Effector memory CD8-positive, alpha-beta T cell (primary cell): Measurements from ENCODE around the gene GPATCH1.

Experiments
- ATAC-seq: fragments of 150-1000 bp; cut with Tn5 transposase; replicated peaks from 2 replicates; pipeline ENCODE4 v1.10.0; 2021; ENCODE audit warnings: mild to moderate bottlenecking, moderate library complexity
- DNase-seq, 3 experiments: peaks; one replicate each; pipeline ENCODE4 v3.0.0; 2021
- H3K27ac Mint-ChIP-seq, 2 donors: one replicate each; pipeline ENCODE4 v1.8.0; 2022; ENCODE audit warnings: mild to moderate bottlenecking in 2 of 2, mixed read lengths in 2 of 2, moderate library complexity in 2 of 2
- H3K27me3 Mint-ChIP-seq, 2 donors: one replicate each; pipeline ENCODE4 v1.8.0; 2022; ENCODE audit warnings: mixed read lengths in 2 of 2
- H3K36me3 Mint-ChIP-seq: one replicate; pipeline ENCODE4 v1.8.0; 2022; ENCODE audit warnings: mild to moderate bottlenecking, moderate library complexity, mixed read lengths; ENCODE audit not compliant: insufficient read depth
- H3K4me1 Mint-ChIP-seq, 2 donors: one replicate each; pipeline ENCODE4 v1.8.0; 2022; ENCODE audit warnings: low read depth in 2 of 2, mixed read lengths in 2 of 2
- H3K4me3 Mint-ChIP-seq, 2 donors: one replicate each; pipeline ENCODE4 v1.8.0; 2022; ENCODE audit warnings: mild to moderate bottlenecking in 2 of 2, mixed read lengths in 2 of 2, moderate library complexity in 2 of 2
- H3K9me3 Mint-ChIP-seq, 2 donors: one replicate each; pipeline ENCODE4 v1.8.0; 2022; ENCODE audit warnings: mixed read lengths in 2 of 2

Gene GPATCH1

DNA sequence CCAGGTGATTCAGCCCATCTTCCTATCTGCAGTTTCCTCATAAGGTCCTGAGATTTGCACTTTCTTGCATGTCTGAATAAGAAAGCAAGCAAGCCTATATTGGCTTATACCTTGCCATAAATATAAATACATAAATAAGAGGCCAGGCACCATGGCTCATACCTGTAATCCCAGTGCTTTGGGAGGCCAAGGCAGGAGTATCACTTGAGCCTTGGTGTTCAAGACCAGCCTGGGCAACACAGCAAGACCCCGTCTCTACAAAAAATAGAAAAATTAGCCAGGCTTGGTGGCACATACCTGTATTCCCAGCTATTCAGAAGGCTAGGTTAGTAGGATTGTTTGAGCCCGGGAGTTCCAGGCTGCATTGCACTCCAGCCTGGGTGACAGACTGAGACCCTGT, 5.5 kb upstream of the GPATCH1 start:
- Mint-ChIP-seq H3K27me3 (no peaks in the 10 kb centered on the region), H3K36me3 (no peaks in the 10 kb centered on the region), H3K9me3 (no peaks in the 10 kb centered on the region), H3K27ac (no peak overlapping the region), H3K4me3 (no peak overlapping the region), H3K4me1 (peaks cover 0 to 2% of the 10 kb centered on the region in 2 donors)
- DNase-seq (no peak), ATAC-seq (no peak)

DNA sequence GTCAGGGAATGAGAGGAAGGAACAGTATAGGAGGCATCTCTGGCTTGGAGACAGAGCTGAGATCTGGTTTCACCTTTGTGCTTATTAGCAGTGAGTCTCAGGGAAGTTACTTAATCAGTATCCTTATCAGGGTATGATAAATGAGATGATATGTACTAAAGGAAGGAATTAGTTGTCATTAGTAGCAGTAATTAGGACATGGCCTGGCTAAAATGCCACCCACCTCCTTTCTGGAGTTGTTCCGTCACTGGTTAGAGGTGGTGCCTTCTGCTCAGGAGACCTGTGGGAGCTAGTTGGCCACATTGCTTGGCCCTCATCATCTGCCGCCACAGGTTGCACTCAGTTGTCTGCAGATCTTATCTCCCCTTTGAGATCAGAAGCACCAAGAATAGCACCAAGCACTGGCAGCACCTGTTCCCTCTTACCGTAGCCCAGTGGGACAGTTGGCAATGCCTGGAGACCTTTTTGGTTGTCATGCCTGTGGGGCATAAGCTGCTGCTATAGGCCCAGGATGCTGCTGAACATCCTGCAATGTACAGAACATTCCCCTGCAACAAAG, 4.7 kb downstream of the GPATCH1 start:
- Mint-ChIP-seq H3K9me3 (no peaks in the 10 kb centered on the region), H3K4me3 (no peak overlapping the region), H3K4me1 (peaks cover 16 to 20% of the 10 kb centered on the region in 2 donors), H3K27me3 (no peaks in the 10 kb centered on the region), H3K36me3 (peaks cover 28% of the 10 kb centered on the region), H3K27ac (no peak overlapping the region)
- no peak for ATAC-seq
- no peak for DNase-seq

DNA sequence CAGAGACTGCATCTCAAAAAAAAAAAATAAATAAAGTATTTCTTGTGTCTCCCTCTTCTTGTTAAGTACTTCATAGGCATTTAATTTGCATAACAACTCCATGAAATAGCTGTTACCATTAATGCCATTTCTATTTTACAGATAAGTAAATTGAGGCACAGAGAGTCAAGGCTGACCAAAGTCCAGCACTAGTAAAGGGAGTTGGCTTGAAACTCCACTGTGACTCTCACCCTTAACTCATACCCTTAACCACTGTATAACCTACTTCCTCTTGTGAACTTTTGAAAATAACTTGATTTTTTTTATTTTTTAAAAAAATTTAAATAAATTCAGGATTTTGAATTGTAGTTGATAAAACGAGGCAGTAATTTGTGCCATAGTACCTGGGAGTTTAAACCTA, 6.0 kb downstream of the GPATCH1 start:
- DNase-seq = no peak
- ATAC-seq = no peak
- no peaks in the 10 kb centered on the region for H3K9me3 Mint-ChIP-seq
- H3K27ac Mint-ChIP-seq = no peak overlapping the region
- H3K4me3 Mint-ChIP-seq = no peak overlapping the region
- peaks cover 34% of the 10 kb centered on the region for H3K36me3 Mint-ChIP-seq
- H3K27me3 Mint-ChIP-seq = no peaks in the 10 kb centered on the region
- H3K4me1 Mint-ChIP-seq = peaks cover 4 to 8% of the 10 kb centered on the region in 2 donors

DNA sequence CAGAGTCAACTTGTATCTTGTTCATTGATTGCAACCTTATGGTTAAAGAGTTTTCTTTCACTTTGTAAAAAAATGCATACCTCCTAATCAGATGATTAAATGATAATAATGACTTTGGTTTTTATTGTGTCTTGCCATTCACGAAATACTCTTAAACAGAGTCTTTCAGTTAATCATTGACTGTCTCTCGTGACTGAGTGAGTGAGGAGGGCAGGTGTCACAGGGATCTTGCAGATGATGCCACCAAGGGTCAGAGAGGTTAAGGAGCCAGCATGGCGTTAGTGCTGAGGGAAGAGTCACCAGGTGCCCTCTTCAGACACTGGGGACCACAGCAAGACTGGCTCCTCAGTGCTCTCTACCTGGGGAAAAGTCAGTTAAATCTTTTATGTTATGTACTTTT, 8.0 kb downstream of the GPATCH1 start:
- Mint-ChIP-seq H3K27me3 (no peaks in the 10 kb centered on the region), H3K4me3 (no peak overlapping the region), H3K36me3 (peaks cover 53% of the 10 kb centered on the region), H3K4me1 (peaks cover 0 to 2% of the 10 kb centered on the region in 2 donors), H3K9me3 (no peaks in the 10 kb centered on the region), H3K27ac (no peak overlapping the region)
- ATAC-seq = no peak
- DNase-seq = no peak

DNA sequence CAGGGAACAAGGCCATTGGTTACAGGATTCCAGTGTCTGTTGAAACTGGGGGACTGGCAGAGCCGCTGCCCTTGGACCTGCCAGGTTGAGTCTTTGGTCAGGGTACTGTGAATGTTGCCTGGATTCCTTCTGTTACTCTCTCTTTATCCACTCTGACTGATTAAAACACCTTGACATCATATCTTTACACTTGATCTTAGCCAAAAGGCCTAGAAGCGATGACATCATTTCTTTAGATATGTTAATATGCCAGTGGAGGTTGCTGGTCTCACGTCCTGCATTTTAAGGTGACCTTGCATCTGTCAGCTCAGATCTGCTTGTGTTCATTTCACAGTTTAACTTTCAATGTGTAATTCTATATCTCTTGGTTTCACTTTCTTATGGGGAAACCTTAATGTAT, 9.2 kb downstream of the GPATCH1 start:
- no peak overlapping the region for H3K27ac Mint-ChIP-seq
- no peak for ATAC-seq
- H3K36me3 Mint-ChIP-seq = peaks cover 65% of the 10 kb centered on the region
- no peaks in the 10 kb centered on the region for H3K9me3 Mint-ChIP-seq
- H3K27me3 Mint-ChIP-seq = no peaks in the 10 kb centered on the region
- DNase-seq = no peak
- no peak overlapping the region for H3K4me3 Mint-ChIP-seq
- H3K4me1 Mint-ChIP-seq = no peaks in the 10 kb centered on the region

DNA sequence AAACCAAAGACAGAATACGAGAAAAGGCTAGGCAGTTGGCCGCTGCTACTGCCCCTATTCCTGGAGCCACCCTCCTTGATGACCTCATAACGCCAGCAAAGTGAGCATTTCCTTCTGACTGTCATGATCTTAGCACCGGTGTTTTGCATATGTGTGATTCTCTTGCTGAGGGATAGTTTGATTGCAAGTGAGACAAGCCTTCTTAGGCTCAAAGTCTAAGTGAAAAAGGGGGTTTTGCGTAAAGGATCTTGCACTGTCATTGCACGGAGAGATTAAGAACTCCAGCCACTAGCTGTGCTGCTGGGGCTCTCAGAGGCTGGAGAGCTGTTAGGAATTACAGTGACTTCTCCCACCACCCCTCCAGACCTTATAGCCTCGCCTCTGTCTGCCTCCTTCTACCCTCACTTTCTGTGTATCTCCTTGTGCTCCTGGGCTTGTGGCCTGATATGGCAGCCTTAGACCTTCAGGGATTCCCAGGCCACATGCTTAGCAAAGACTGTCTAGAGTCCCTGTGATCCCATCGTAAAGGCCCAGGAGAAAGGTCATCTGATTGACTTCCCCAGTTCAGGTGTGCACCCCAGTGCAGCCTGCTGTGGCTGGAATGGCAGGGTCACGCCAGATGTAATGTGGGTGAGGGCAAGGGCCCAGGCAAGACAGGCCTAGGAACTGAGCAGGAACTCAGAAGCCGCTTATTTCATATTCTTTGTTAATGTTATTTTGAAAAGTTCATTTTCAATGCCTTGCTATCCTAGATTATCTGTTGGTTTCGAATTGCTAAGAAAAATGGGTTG, 12.6 kb downstream of the GPATCH1 start:
- no peak for ATAC-seq
- Mint-ChIP-seq H3K9me3 (no peaks in the 10 kb centered on the region), H3K27ac (no peak overlapping the region), H3K36me3 (peaks cover 90% of the 10 kb centered on the region), H3K4me1 (peaks cover 2 to 4% of the 10 kb centered on the region in 2 donors), H3K4me3 (no peak overlapping the region), H3K27me3 (no peaks in the 10 kb centered on the region)
- DNase-seq = no peak

DNA sequence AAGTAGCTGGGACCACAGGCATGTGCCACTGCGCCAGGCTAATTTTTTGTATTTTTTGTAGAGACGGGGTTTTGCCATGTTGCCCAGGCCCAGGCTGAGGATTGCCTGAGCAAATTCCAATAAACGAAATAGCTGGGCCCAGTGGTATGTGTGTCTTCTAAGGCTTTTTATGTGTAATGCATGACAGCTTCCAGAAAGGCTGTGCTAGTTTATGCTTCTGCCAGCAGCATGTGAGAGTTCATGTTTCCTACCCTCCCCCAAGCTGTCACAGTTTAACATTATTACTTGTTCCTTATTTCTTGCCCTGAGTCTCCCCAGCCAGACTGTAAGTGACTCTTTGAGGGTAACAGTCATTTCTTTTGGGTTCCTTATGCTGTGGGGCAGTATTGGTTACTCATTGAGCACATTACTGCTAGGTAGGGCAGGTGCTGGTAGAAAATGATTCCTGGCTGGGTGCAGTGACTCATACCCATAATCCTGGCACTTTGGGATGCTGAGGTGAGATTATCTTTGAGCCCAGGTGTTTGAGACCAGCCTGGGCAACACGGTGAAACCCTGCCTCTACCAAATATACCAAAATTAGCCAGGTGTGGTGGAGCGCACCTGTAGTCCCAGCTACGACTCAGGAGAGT, 13.6 kb downstream of the GPATCH1 start:
- DNase-seq (no peak), ATAC-seq (no peak)
- H3K27me3 Mint-ChIP-seq = no peaks in the 10 kb centered on the region
- H3K4me3 Mint-ChIP-seq = no peak overlapping the region
- H3K4me1 Mint-ChIP-seq = peaks cover 2 to 4% of the 10 kb centered on the region in 2 donors
- peaks cover 89% of the 10 kb centered on the region for H3K36me3 Mint-ChIP-seq
- H3K9me3 Mint-ChIP-seq = no peaks in the 10 kb centered on the region
- H3K27ac Mint-ChIP-seq = no peak overlapping the region

DNA sequence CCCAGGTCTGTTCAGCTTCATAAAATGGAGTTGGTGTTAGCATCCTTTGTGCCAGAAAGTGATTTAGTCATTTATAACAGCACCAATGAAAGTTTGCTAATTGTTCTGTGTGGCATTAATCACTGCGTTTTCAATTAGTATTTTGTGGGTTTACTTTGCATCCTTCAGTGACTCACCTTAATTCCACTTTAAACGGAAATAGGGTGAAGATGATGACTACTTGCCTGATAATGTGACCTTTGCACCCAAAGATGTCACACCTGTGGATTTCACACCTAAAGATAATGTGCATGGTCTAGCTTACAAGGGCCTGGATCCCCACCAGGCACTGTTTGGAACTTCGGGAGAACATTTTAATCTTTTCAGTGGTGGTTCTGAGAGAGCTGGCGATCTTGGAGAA, 15.0 kb downstream of the GPATCH1 start:
- Mint-ChIP-seq H3K9me3 (no peaks in the 10 kb centered on the region), H3K4me3 (no peak overlapping the region), H3K36me3 (peaks cover 86% of the 10 kb centered on the region), H3K4me1 (peaks cover 2 to 4% of the 10 kb centered on the region in 2 donors), H3K27ac (no peak overlapping the region), H3K27me3 (no peaks in the 10 kb centered on the region)
- DNase-seq (no peak), ATAC-seq (no peak)

DNA sequence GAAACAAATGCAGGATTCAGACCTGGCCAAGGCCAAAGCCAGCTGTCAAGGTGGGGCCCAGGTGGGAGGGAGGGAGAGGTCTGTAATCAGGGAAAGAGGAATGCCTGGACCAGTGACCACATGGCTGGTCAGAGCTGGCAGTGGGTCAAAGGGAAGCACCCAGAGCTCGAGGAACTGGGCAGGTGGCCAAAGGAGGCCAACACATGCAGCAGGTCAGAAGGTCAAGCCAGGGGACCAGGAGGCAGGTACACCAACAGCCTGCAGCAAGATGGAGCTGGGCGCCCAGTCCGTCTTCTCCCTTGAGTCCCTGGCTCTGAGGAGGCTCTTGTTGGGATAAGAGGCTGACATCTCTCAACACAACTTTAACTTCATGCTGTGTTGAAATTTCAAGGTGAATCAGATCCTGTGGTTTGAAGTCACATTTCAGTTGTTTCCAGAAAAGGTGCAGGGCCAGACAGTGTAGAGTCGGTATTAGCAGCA, 17.1 kb downstream of the GPATCH1 start:
- Mint-ChIP-seq H3K36me3 (peaks cover 89% of the 10 kb centered on the region), H3K27me3 (no peaks in the 10 kb centered on the region), H3K4me1 (peaks cover 2 to 4% of the 10 kb centered on the region in 2 donors), H3K9me3 (no peaks in the 10 kb centered on the region), H3K4me3 (no peak overlapping the region), H3K27ac (peak overlapping the region in 1 of 2 donors; percentile 47)
- DNase-seq (no peak), ATAC-seq (no peak)

DNA sequence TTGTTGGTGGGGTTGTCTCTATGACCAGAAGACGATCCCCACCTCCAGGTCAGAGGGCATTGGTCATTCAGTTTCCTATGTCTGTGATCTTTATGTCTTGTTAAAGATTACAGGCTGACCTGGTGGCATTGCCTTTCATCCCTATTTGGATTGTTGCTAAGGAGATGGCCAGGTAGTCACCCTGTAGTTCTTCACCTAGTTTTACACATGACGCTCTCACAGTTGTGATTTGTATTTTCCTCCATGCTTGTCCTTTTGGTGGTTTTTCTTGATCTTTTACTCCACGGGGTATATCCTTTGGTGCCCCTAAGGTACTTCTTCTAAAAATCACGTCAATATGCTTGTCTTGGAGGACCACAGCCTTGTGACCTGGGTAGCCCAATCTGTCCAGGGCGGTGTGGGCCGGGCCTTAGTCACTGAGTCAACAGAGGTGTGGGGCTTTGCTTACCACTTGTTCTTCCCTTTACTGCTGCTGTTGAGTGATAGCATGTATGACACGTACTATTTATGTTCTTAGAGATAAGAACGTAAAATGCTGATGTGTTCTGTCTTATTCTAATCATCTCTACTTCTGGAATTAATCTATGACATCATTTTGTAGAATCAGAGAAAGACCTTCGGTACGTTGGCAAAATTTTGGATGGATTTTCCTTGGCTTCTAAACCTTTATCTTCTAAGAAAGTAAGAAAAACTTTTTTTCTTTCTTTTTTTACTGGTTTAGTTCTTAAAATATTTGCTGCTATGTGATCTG, 20.1 kb downstream of the GPATCH1 start:
- DNase-seq (no peak), ATAC-seq (no peak)
- H3K4me3 Mint-ChIP-seq = no peak overlapping the region
- no peaks in the 10 kb centered on the region for H3K27me3 Mint-ChIP-seq
- peaks cover 2 to 4% of the 10 kb centered on the region in 2 donors for H3K4me1 Mint-ChIP-seq
- no peaks in the 10 kb centered on the region for H3K9me3 Mint-ChIP-seq
- peaks cover 76% of the 10 kb centered on the region for H3K36me3 Mint-ChIP-seq
- no peak overlapping the region for H3K27ac Mint-ChIP-seq

DNA sequence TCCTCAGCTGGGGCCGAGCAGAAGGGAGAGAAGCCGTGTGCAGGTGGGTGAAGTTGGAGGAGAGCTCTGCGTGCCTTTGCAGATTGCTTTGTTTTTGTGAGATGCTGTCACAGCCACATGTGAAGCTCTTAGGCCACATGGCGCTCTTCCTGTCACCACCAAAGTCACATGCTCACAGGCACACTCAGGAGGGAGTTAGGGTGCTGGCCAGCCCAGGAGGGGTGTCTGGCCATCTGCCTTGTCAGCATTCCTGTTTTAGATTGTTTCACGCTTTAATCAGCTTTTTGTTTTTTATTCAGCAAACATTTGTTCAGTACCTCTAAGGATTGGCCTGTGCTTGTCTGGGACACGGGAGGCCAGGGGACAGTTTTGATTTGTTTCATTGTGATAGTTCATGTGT, 21.9 kb downstream of the GPATCH1 start:
- Mint-ChIP-seq H3K4me1 (no peaks in the 10 kb centered on the region), H3K4me3 (no peak overlapping the region), H3K27me3 (no peaks in the 10 kb centered on the region), H3K36me3 (peaks cover 70% of the 10 kb centered on the region), H3K9me3 (no peaks in the 10 kb centered on the region), H3K27ac (peak overlapping the region in 1 of 2 donors; percentile 21)
- no peak for DNase-seq
- ATAC-seq = no peak

DNA sequence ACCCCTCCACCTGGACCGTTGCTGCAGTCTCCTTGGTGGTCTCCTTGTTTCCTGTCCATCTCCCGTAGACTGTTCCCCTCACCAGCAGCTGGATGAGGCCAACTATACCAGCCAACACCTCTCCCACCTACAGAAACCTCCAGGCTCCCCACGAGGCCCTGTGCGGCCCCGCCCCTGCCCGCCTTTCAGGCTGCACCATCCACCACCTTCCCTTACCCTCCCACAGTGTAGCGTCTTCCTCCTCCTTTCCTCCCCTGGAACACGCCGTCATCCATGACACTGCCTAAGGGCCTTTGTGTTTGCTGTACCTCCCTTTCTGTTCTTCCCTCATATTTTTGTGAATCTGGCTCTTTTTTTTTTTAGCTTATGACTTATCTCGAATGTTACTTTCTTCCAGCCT, 27.2 kb downstream of the GPATCH1 start:
- no peak for DNase-seq
- H3K4me1 Mint-ChIP-seq = no peaks in the 10 kb centered on the region
- no peak for ATAC-seq
- no peaks in the 10 kb centered on the region for H3K27me3 Mint-ChIP-seq
- no peak overlapping the region for H3K4me3 Mint-ChIP-seq
- H3K36me3 Mint-ChIP-seq = peaks cover 69% of the 10 kb centered on the region
- H3K9me3 Mint-ChIP-seq = no peaks in the 10 kb centered on the region
- H3K27ac Mint-ChIP-seq = peak overlapping the region in 1 of 2 donors; percentile 39

DNA sequence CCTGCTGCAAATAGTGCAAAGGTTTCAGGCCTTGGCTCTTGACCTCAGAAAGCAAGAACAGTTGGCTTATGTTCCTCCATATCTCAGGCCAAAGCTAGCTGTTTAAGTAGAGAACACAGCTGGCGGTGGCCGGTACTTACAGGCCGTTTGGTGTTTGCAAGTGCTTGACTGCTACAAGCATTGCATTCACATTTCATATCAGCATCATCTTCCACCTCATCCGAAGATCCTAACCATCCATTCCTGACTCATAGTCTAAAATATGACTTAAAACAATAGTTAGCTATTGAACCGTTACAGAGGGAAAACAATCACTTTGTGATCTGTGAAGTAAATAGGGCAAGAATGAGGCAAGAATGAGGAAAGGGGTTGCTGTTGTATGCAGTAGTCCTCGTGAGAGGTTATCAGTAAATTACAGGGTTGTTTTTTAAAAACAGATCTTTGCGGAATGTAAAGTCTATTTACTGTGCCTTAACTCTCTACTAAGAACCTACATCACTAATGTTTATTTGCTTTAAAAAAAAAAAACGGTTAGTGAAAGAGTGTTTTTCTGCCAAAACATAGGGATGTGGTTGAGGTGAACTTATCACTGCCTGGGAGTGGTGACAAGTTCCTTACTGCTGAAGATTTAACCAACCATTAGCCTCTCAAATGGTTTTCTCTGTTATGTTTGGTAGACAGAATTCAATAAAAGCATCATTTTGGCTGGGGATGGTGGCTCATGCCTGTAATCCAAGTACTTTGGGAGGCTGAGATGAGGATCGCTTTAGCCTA, 29.3 kb downstream of the GPATCH1 start:
- H3K4me3 Mint-ChIP-seq = no peak overlapping the region
- DNase-seq = no peak
- H3K27ac Mint-ChIP-seq = peak overlapping the region in 1 of 2 donors; percentile 6
- H3K9me3 Mint-ChIP-seq = no peaks in the 10 kb centered on the region
- ATAC-seq = no peak
- no peaks in the 10 kb centered on the region for H3K27me3 Mint-ChIP-seq
- H3K4me1 Mint-ChIP-seq = no peaks in the 10 kb centered on the region
- peaks cover 74% of the 10 kb centered on the region for H3K36me3 Mint-ChIP-seq
